Activated T-cell treated with anti-CD3 and anti-CD28 coated beads for 1 hour (primary cell): ENCODE measurements around the gene EFHD2.
"Not testable (repeated sequence)": the region's sequence is repeated elsewhere in the genome, so short reads cannot be mapped to it uniquely, and the experiment has no call there.

Experiments used
- DNase-seq: peaks from one replicate; pipeline ENCODE4 v3.0.0-alpha.2; 2020; ENCODE audit warnings: low read depth

EFHD2 gene

GRCh38 chr1:15430787-15431570 lies 21.3 kb downstream of the EFHD2 start:
- DNase-seq = peak; percentile 72

GRCh38 chr1:15431571-15431948 lies 21.9 kb downstream of the EFHD2 start:
- no peak for DNase-seq

- no peak for DNase-seq
These were observed 22.6 kb downstream of the EFHD2 start for GRCh38 chr1:15432324-15432723.

- DNase-seq = no peak
These were observed 23.8 kb downstream of the EFHD2 start for GRCh38 chr1:15433471-15433870.

GRCh38 chr1:15434739-15435138 lies 25.1 kb downstream of the EFHD2 start:
- DNase-seq = not testable (repeated sequence)

- no peak for DNase-seq
These were observed 25.8 kb downstream of the EFHD2 start for GRCh38 chr1:15435239-15436077.

GRCh38 chr1:15436881-15437442 lies 27.3 kb downstream of the EFHD2 start:
- no peak for DNase-seq

GRCh38 chr1:15439325-15439724 lies 29.6 kb downstream of the EFHD2 start:
- no peak for DNase-seq

GRCh38 chr1:15440357-15440756 lies 30.7 kb downstream of the EFHD2 start:
- no peak for DNase-seq

- DNase-seq = no peak
These were observed 31.6 kb downstream of the EFHD2 start for GRCh38 chr1:15441247-15441646.

- DNase-seq = no peak
These were observed 32.4 kb downstream of the EFHD2 start for GRCh38 chr1:15442119-15442518.

- DNase-seq = no peak
These were observed 33.1 kb downstream of the EFHD2 start for GRCh38 chr1:15442759-15443158.

- DNase-seq = no peak
These were observed 33.6 kb downstream of the EFHD2 start for GRCh38 chr1:15443281-15443680.

GRCh38 chr1:15444468-15445389 lies 35.0 kb downstream of the EFHD2 start:
- no peak for DNase-seq

- DNase-seq = no peak
These were observed 35.9 kb downstream of the EFHD2 start for GRCh38 chr1:15445390-15446122.

- DNase-seq = no peak
These were observed 36.5 kb downstream of the EFHD2 start for GRCh38 chr1:15446212-15446611.

- DNase-seq = no peak
These were observed 39.3 kb downstream of the EFHD2 start for GRCh38 chr1:15448877-15449462.

GRCh38 chr1:15449567-15449966 lies 39.9 kb downstream of the EFHD2 start:
- DNase-seq = no peak

- DNase-seq = no peak
These were observed 41.5 kb downstream of the EFHD2 start for GRCh38 chr1:15451014-15451722.

GRCh38 chr1:15452216-15452615 lies 42.5 kb downstream of the EFHD2 start:
- DNase-seq = no peak
